ENCODE results near the gene TRPM4.
"Not testable (repeated sequence)": the region's sequence is repeated elsewhere in the genome, so short reads cannot be mapped to it uniquely, and the experiment has no call there.

The TRPM4 gene

DNA sequence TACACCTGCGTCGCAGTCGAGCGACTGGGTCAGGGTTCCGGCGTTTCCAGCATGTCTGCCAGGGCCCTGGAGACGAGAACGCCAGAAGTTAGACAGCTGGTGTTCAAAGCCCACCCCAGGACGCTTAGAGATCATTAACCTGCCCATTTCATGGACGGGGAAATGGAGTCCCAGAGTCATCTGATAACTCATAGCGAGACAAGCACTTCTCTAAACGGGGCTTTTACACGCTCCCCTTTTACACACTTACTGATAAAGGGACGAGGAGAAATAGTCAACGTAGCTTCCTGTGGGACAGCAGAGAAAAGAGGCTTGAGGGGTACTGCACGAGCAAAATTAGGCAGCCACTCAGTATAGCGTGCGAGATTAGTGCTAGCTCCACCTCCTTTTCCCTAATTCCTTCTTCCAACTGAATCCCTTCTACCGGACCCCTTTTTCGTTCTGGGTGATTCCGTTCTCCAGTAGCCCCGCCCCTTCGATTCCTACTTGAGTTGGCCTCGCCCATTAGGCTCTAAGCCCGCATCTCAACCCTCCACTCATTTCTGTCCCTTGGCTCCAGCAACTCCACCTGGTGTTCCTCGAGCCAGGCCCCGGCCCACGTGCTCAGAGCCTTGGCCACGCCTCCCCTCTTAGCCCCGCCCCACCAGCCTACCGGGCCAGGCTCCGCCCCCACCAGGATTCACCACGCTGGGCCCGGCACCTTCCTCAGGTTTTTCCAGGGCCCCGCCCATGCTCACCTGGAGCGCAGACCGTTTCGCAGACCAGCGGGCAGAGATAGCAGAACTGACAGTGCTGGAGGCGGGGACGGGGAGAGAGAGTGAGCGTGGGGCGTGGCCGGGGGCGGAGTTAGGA is 6.1 kb upstream of the TRPM4 start:
- DNase-seq (ENCODE audit: low read depth in 2 of 2): no peak

DNA sequence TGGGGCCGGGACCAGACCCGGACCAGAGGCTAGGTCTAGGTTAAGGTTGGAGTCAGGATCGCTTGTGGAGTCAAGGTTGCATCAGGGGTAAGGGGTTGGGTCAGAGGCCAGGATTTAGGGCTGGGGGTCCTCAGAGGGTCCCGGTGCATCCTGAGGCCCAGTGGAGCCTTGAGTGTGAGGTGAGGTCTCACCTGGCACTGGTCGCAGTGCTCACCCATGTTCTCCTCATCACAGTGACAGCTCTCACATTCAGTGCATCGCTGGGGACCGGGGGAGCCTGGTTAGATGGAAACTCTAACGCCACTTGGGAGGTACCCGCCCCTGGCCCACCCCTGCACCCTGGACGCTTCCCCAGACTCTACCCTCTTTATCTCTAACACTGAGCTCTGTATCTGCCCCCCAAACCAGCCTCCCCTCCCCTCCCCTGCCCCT is 5.5 kb upstream of the TRPM4 start:
- DNase-seq (ENCODE audit: low read depth in 2 of 2): no peak

DNA sequence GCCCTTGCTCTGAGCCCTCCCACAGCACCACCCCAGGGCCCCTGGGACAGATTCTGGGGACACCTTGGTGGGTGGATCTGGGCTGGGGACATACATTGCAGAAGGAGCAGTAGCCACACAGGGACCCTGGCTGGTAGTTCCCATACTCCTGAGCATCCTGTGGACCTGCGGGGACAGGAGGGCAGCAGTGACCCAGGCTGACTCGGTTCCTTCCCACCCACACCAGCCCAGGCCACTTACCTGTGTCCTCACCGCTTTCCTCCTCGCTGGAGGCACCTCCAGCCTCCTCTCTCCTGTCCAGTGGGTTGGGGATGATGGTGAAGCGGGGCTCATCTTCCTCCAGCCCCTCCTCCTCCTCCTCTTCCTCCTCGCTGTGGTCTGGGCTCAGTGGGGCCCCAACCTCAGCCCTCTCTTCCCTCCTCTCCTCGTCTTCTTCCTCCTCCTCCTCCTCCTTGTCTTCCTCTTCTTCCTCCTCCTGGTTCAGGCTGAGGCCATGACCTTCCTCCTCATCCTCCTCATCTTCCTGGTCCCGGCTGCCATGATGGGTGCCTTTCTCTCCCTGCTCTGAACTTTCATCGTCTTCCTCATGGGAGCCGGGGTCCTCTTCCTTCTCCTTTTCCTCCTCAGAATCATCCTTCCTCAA is 4.3 kb upstream of the TRPM4 start:
- DNase-seq (ENCODE audit: low read depth in 2 of 2): no peak

DNA sequence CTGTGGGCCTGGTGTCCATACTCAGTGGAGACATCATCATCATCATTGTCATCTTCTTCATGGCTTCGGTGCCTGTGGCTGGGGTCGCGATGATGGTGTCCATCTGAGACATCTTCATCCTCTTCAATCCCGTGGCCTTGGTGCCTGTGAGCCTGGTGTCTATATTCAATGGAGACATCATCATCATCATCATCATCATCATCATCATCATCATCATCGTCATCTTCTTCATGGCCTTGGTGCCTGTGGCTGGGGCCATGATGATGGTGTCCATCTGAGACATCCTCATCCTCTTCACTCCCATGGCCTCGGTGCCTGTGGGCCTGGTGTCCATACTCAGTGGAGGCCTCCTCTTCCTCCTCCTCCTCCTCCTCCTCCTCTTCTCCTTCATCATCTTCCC is 3.3 kb upstream of the TRPM4 start:
- no peak for DNase-seq (ENCODE audit: low read depth in 2 of 2)

DNA sequence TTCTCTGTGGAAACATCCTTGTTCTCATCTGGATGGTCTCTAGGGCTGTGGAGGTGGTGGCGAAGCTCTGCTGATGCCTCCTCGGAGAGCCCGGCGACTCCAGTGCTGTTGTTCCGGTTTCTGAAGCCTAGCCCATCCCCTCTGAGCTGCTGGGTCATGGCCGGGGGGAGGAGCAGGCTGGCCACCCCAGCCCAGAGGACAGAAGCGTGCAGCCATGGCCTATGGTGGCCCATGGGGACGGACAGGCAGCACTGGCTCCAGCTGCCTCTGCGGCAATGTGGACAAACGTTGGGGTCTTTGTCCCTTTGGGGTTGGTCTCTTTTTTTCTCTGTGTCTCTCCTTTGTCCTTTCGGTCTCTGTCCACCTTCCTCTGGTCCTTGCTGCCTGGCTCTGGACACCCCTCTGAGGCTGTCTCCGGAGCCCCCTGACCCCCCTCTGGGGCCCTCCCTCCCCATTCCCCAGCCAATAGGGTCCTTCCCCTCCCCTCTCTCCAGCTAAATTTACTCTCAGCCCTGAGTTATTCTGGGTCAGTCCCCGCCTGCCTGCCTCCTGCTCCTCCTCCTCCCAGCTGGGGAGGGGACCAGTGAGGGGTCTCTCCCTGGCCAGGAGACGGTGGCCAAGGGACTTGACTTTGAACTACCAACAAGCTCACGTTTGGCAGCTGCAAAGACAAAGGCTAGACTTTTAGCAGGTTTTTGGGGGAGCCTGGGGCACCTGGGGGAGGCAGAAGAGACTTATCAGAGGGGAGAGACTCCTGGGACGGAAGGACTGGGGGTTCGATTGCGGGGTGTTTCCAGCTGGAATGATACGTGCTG is 2.4 kb upstream of the TRPM4 start, which contains the start of gene HRC:
TSS of gene HRC (minus strand) at position 392 of the 815 bp plus-strand sequence. CDS start at position 233, 159 bp downstream.
- DNase-seq (ENCODE audit: low read depth in 2 of 2): no peak

DNA sequence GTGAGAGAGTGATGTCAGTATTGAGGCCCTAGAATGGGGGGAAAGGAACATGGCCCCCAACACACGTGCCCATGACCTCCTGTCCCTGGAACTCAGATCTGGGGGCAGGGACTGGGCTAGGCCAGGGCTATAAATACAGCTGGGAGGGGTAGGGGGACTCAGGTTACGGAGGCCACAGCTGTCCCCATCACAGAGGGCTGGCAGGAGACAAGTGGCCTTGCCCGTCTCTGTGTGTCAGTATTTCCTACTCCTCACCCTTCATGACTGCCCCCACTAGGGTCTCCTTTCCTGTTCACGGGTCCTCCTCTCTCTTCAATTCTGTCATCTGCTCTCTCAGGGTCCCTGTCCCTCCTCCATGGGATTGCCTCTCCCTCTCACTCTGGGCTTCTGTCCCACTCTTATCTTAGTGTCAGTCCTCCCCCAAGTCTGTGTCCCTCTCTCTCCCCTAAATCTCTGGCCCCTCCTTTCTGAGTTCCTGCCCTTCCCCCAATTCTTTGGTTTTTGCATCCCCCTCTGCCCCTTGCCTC is 1.7 kb upstream of the TRPM4 start:
- no peak for DNase-seq (ENCODE audit: low read depth in 2 of 2)

DNA sequence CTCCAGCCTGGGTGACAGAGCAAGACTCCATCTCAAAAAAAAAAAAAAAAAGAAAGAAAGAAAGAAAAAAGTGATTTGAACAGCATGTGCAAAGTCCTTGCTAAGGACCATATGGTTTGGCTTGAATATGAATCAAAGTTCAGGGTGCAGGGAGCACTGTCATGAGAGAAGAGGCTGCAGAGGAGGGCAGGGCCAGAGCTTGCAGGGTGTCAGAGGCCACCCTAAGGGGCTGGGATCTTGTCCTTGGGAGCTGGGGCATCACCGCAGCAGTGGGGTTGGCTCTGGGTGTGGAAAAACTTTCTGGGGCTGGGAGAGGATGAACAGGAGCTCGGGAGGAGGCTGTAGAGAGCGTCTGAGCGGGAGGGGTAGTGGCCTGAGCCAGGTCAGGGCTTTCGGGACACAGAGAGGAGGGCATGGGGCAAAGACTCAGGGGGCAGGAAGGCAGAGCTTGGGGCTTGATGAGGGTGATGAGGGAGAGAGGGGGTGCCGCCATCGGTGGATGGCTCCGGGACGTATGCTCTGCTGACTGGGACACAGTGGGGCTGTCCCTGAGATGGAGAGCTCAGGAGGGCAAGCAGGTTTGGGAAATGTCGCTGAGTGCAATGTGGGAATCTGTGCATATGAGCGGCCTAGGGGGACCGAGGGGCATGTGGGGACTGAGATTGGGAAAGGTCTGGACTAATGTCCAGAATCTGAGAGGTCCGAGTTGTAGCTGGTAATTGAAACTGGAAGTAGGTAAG is 3.0 kb downstream of the TRPM4 start:
- no peak for DNase-seq (ENCODE audit: low read depth in 2 of 2)

DNA sequence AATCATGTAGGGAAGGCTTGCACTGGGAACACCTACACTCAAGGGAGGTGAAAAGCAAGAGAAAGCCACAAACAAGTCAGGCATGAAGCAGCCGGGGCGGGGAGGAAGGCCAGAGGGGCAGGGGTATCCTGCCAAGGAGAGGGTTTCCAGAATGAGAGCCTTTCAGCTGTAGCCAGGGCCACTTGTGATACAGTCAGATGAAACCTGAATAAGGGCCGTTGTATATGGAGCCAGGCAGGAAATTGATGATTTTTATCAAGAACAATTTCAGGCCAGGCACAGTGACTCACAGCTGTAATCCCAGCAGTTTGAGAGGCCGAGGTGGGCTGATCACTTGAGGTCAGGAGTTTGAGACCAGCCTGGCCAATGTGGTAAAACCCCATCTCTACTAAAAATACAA is 4.4 kb downstream of the TRPM4 start:
- DNase-seq (ENCODE audit: low read depth in 2 of 2): no peak

DNA sequence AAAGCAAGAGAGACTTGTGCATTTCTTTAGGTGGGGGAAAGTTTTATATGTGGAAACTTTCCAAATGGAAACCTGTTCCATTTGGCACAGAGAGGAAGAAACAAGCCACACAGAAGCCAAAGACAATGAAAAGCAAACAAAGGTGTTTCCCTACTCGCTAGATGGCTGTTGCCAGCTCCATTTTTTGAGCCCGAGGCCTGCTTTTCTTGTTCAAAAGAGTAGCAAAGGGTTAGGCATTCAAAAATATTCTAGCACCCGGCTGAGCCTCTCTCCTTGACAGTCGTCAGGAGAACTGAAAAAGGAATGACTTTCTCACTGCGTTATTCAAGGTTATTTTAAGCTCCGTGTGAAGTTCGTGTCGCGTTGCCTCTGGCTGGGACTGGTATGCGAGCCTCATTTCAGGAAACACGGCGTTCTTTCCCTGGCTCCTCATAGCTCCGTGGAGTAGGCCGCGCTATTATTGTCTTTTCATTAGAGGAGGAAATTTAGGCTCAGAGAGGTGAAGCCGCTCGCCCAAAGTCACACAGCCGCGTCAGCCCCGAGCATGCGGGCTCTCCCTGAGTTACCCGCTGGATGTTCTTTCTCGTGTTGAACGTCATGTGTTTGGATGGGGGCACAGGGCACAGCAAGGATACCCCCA is 7.6 kb downstream of the TRPM4 start:
- DNase-seq (ENCODE audit: low read depth in 2 of 2): no peak

DNA sequence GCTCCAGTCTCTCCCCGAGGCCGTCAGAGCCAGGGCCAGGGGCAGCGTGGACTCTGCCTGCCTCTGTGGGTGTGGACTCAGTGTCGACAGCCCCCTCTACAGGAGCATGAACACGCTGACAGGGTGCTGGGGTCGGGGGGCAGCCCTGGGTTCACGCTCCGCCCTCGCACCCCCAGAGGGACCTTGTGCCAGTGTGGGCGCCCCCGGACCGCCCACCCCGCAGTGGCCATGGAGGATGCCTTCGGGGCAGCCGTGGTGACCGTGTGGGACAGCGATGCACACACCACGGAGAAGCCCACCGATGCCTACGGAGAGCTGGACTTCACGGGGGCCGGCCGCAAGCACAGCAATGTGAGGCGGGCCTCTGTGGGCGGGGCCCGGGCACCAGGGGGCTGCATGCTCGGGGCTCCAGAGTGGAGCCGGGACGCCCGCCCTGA is 8.3 kb downstream of the TRPM4 start:
- no peak for DNase-seq (ENCODE audit: low read depth in 2 of 2)

DNA sequence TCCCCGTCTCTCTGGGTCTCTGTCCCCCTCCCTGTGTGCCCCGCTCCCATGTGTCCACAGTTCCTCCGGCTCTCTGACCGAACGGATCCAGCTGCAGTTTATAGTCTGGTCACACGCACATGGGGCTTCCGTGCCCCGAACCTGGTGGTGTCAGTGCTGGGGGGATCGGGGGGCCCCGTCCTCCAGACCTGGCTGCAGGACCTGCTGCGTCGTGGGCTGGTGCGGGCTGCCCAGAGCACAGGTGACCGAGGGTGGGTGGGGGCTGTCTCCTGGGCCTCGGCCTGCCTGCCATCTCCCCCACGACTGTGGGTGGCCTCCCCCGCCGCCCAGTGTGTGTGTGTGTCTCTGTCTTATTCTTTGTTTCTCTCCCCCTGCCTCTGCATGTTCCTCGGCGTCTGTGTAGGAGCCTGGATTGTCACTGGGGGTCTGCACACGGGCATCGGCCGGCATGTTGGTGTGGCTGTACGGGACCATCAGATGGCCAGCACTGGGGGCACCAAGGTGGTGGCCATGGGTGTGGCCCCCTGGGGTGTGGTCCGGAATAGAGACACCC is 10.3 kb downstream of the TRPM4 start:
- DNase-seq (ENCODE audit: low read depth in 2 of 2): no peak

DNA sequence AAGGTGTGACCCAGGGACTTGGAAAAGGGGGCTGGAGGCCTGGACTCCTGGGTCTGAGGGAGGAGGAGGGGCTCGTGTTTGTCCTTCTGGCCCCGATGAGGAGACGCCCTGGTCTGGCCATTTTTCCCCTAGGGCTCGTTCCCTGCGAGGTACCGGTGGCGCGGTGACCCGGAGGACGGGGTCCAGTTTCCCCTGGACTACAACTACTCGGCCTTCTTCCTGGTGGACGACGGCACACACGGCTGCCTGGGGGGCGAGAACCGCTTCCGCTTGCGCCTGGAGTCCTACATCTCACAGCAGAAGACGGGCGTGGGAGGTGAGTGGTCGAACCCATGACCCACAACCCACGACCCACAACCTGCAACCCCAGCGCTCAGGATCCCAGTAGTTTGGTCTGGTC is 10.8 kb downstream of the TRPM4 start:
- DNase-seq (ENCODE audit: low read depth in 2 of 2): no peak

DNA sequence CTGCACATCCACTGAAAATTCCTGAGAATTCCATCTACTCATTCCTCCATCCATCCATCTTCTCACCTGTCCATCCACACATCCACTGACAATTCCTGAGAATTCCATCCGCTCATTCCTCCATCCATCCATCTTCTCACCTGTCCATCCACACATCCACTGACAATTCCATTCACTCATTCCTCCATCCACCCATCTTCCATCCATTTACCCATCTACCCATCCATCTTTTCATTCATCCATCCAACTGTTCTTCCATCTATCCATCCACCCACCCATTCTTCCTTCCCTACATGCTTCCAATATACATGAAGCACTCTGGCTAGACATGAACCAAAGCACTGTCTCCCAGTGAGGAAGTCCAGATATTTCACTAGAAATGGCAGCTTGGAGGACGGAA is 15.6 kb downstream of the TRPM4 start:
- DNase-seq (ENCODE audit: low read depth in 2 of 2): no peak

DNA sequence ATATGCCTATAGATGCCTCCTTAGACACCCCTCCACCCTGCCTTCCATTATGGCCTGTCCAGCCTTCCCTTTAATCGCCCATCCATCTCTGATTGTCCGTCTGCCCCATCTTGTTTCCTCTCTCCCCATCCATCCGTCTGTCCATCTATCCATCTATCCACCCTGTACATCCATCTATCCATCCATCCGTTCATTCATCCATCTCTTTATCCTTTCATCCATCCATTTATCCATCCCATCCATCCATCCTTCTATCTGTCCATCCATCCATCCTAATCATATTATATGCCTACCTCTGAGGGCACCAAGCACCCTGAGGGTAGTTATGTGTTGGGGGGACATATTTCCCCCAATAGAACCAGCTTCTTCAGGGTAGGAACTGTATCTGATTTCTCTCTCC is 23.1 kb downstream of the TRPM4 start:
- no peak for DNase-seq (ENCODE audit: low read depth in 2 of 2)

DNA sequence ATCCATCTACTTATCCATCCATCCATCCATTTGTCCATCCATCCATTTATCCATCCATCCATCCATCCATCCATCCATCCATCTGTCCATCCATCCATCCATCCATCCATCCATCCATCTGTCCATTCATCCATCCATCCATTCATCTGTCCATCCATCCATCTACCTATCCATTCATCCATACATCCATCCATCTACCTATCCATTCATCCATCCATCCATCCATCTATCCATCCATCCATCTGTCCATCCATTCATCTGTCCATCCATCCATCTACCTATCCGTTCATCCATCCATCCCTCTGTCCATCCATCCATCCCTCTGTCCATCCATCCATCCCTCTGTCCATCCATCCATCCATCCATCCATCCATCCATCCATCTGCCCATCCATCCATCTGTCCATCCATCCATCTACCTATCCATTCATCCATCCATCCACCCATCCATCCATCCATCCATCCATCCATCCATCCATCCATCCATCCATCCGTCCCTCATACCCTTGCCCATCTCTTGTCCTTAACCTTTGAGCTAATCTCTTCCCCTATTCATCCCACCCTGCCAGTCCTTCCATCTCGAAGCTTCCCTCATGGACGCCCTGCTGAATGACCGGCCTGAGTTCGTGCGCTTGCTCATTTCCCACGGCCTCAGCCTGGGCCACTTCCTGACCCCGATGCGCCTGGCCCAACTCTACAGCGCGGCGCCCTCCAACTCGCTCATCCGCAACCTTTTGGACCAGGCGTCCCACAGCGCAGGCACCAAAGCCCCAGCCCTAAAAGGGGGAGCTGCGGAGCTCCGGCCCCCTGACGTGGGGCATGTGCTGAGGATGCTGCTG is 24.6 kb downstream of the TRPM4 start:
- DNase-seq (ENCODE audit: low read depth in 2 of 2): not testable (repeated sequence)

DNA sequence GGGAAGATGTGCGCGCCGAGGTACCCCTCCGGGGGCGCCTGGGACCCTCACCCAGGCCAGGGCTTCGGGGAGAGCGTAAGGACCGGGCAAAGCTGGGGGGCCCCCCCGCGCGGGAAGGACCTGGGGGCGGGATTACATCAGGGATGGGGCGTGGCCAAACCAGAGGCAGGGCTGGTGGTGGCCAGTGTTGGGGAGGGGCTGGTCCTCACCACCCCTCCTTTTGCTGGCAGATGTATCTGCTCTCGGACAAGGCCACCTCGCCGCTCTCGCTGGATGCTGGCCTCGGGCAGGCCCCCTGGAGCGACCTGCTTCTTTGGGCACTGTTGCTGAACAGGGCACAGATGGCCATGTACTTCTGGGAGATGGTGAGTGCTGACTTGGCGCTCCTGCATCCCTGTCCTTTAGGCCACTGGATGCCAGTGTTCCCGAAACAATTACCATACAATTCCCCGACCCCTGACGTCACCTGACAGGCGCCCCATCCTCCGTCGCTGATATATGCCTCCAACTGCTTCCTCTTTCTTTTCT is 25.3 kb downstream of the TRPM4 start:
- no peak for DNase-seq (ENCODE audit: low read depth in 2 of 2)

DNA sequence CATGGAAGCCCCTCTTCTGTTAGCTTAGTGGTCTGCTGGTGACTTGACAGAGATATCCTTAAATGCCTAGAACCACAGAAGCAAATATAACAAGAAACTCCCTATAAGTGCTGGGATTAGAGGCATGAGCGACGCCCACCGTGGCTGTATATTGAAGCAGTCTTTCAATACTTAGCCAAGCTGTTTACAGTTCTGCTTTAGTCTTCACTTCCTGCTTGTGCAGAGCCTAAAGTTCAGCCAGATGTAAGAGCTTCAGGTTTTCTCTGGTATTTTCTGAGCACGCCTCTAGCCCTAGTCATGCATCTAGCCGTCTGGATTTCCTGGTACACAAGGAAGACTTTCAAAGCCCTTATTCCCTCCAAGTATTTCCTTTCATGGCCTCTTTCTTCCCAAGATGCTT is 28.5 kb downstream of the TRPM4 start:
- no peak for DNase-seq (ENCODE audit: low read depth in 2 of 2)

DNA sequence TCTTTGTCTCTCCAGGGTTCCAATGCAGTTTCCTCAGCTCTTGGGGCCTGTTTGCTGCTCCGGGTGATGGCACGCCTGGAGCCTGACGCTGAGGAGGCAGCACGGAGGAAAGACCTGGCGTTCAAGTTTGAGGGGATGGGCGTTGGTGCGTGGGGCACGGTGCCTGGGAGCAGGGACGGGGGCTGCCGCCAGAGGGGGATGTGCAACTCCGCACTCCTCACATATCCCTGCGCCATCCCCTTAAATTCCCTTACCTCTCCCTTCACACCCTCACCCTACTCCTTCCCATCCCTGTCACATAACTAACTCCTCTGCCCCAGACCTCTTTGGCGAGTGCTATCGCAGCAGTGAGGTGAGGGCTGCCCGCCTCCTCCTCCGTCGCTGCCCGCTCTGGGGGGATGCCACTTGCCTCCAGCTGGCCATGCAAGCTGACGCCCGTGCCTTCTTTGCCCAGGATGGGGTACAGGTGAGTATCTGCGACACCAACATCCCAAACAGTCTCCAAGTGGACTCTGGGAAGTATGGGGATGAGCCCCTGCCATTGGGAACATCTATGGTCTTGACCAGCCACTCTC is 31.1 kb downstream of the TRPM4 start:
- no peak for DNase-seq (ENCODE audit: low read depth in 2 of 2)

DNA sequence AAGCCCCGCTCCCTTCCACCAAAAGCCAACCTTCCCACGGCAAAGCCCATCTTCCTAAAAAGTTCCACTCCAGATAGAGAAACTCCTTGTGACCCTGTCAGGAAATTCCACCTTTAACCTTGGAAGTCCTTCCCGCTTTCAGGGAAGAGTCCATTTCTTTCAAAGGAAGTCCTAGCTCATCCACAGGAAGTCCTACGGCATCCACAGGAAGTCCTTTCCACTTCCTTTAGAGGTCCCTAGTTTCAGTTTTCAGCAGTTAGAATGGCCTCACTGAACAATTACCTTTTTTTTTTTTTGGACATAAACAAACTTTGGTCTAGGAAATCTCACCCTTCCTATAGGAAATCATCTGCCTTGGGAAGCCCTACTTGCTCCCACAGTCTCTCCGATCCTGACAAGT is 31.7 kb downstream of the TRPM4 start:
- DNase-seq (ENCODE audit: low read depth in 2 of 2): no peak

All from stimulated activated CD8-positive, alpha-beta memory T cell treated with anti-CD3 and anti-CD28 coated beads, Interleukin-15, amount 100 ng/mL, for 4 hours (primary cell).